ENCODE data around the gene CST11.

GRCh38 chr20:23456409-23456808, 3.7 kb upstream of the CST11 start:
- TF ChIP-seq CTCF (IDR thresholded peaks at IDR 0.05 in 4 of 5, conservative IDR thresholded peaks at IDR 0.05 in 1 of 5) (no peak), POLR2A (IDR thresholded peaks at IDR 0.05) (no peak)
